ENCODE measurements around the gene THOC5. TPM values are rescaled to one million over a fixed set of nuclear protein-coding genes. Genes with fewer than 3 reads are reported as not detected.
A peak's percentile ranks its signal among the peaks of the same experiment; 100 is the strongest.
"Not testable (repeated sequence)": the region's sequence is repeated elsewhere in the genome, so short reads cannot be mapped to it uniquely, and the experiment has no call there.

THOC5 gene
- polyA plus RNA-seq = 10 to 100 TPM; 20.3 to 27.3 (median 22.5) TPM
- long read RNA-seq, donor 1, full-length matches to known transcripts = 8 of 8 reads
- long read RNA-seq, donor 1, partial matches to known transcripts = 0 of 8 reads
- long read RNA-seq, donor 1, other reads (novel, unspliced or antisense) = 0 of 8 reads
- long read RNA-seq, donor 2 = 0 reads
- long read RNA-seq, donor 3, partial matches to known transcripts = 0 of 1 reads
- long read RNA-seq, donor 3, other reads (novel, unspliced or antisense) = 0 of 1 reads
- long read RNA-seq, donor 4 = 0 reads
- long read RNA-seq, donor 5, partial matches to known transcripts = 0 of 1 reads
- long read RNA-seq, donor 5, other reads (novel, unspliced or antisense) = 0 of 1 reads
- long read RNA-seq, donor 6, full-length matches to known transcripts = 3 of 3 reads
- long read RNA-seq, donor 6, partial matches to known transcripts = 0 of 3 reads
- long read RNA-seq, donor 6, other reads (novel, unspliced or antisense) = 0 of 3 reads
- long read RNA-seq, donor 7, partial matches to known transcripts = 0 of 2 reads
- long read RNA-seq, donor 7, other reads (novel, unspliced or antisense) = 0 of 2 reads
- long read RNA-seq, donor 8 = 0 reads
- long read RNA-seq, donor 9 = 0 reads
- long read RNA-seq, donor 10, full-length matches to known transcripts = 4 of 4 reads
- long read RNA-seq, donor 10, partial matches to known transcripts = 0 of 4 reads
- long read RNA-seq, donor 10, other reads (novel, unspliced or antisense) = 0 of 4 reads

DNA sequence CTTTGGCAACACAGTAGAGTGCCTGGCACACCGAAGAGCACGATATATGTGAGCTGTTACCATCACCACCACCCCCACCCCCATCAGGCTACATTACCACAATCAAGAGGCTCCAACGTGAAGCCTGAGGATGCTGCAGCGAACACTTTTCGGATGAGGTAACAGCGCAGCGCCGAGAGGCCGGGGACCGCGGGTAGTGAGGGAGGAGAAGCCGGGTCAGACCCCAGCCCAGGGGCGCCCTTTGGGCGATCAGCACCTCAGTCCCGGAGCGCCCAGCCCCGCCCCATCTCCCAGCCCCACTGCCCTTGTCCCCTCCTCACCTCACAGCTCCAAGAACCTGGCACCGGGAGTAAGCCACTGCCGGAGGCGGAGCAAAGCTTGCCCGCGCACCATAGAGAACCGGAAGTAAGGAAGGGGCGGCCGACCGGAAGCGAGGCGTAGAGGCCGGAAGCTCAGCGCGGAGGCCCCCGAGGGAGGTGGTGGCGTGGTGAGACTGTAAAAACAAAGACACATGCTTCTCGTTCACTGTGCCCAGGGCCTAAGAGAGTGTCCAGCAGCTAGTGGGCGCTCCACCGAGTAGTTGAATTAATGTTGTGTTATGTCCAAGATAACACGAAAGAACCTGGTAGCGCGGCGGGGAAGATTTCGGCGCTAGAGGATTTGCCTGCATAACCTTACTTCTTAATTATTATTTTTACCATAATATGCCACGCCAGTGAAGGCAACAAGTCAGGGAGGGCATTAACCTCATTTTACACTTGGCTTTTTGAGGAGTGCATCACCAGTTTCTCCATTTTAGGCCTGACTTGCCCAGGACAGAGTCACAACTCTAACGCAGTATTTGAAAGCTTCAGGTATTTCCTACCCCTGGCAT is at the start of gene THOC5:
Gene THOC5, minus strand, starts transcription at position 407 of the 874 bp plus-strand sequence. CDS start 4,610 bp downstream, outside the sequence.
- Histone ChIP-seq H3K27ac (ENCODE audit: low read depth in 1 of 3, low read length in 2 of 3) (peak within 1 kb of the TSS; percentile 68 to 93 (median 84)), H3K27me3 (ENCODE audit: control insufficient read depth in 3 of 3, insufficient read depth in 3 of 3, low read length in 3 of 3) (no peaks in the 10 kb centered on the region), H3K9me3 (ENCODE audit: control insufficient read depth in 2 of 2, insufficient read depth in 1 of 2, low read depth in 1 of 2, low read length in 1 of 2) (no peaks in the 10 kb centered on the region), H3K4me1 (ENCODE audit: control insufficient read depth in 3 of 3, insufficient read depth in 2 of 3, low read depth in 1 of 3, low read length in 2 of 3) (peaks cover 0 to 5% (median 4%) of the 10 kb centered on the region in 3 donors), H3K4me3 (ENCODE audit: low read depth in 1 of 3, low read length in 3 of 3) (peak within 1 kb of the TSS; percentile 59 to 86 (median 62)), H3K36me3 (ENCODE audit: control insufficient read depth in 3 of 3, insufficient read depth in 2 of 3, low read depth in 1 of 3, low read length in 3 of 3) (peaks cover 9 to 52% (median 10%) of the 10 kb centered on the region in 3 donors)
- FAIRE-seq (no peak), DNase-seq (peak; percentile 95 to 96)
- WGBS, 3 donors = 1% methylated on average over 42 to 44 of the region's 44 CpGs

DNA sequence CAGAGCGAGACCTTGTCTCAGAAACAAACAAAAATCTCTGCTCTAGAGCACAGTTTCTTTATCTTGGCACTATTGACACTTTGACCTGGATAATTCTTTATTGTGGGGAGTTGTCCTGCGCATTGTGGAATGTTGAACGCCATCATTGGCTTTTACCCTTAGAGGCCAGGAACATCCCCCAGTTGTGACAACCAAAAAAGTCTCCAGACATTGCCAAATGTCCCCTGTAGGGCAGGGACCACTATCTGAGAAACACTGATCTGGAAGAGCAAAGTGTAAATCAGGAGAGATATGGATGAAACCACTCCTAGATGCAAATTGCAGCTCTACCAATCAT is 45.1 kb upstream of the THOC5 start:
- Histone ChIP-seq H3K27ac (ENCODE audit: low read depth in 1 of 3, low read length in 2 of 3) (peak overlapping the region in 2 of 3 donors; percentile 15 to 42), H3K27me3 (ENCODE audit: control insufficient read depth in 3 of 3, insufficient read depth in 3 of 3, low read length in 3 of 3) (no peaks in the 10 kb centered on the region), H3K4me3 (ENCODE audit: low read depth in 1 of 3, low read length in 3 of 3) (no peak overlapping the region), H3K36me3 (ENCODE audit: control insufficient read depth in 3 of 3, insufficient read depth in 2 of 3, low read depth in 1 of 3, low read length in 3 of 3) (no peaks in the 10 kb centered on the region), H3K9me3 (ENCODE audit: control insufficient read depth in 2 of 2, insufficient read depth in 1 of 2, low read depth in 1 of 2, low read length in 1 of 2) (peaks cover 0 to 7% of the 10 kb centered on the region in 2 donors), H3K4me1 (ENCODE audit: control insufficient read depth in 3 of 3, insufficient read depth in 2 of 3, low read depth in 1 of 3, low read length in 2 of 3) (peaks cover 0 to 16% (median 0%) of the 10 kb centered on the region in 3 donors)
- FAIRE-seq (no peak), DNase-seq (peak; percentile 51 to 76)
- 29 to 63% (median 57%) methylated on average over 3 of the region's 3 CpGs for WGBS, 3 donors

DNA sequence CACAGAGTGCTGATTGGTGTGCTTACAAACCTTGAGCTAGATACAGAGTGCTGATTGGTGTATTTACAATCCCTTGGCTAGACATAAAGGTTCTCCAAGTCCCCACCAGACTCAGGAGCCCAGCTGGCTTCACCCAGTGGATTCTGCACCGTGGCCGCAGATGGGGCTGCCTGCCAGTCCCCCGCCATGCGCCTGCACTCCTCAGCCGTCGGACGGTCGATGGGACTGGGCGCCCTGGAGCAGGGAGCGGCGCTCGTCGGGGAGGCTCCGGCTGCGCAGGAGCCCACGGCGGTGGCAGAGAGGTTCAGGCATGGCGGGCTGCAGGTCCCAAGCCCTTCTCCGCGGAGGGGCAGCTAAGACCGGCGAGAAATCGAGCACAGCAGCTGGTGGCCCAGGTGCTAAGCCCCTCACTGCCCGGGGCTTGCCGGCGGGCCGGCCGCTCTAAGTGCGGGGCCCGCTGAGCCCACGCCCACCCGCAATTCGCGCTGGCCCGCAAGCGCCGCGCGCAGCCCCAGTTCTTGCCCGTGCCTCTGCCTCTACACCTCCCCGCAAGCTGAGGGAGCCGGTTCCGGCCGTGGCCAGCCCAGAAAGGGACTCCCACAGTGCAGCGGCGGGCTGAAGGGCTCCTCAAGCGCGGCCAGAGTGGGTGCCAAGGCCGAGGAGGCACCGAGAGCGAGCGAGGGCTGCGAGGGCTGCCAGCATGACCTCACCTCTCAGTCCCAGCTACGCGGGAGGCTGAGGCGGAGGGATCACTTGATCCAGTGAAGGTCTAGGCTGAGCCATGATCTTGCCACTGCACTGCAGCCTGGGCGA is 44.5 kb upstream of the THOC5 start:
- WGBS, 3 donors = 88 to 90% (median 89%) methylated on average over 44 to 57 of the region's 57 CpGs
- DNase-seq; H3K27me3 ChIP-seq (ENCODE audit: control insufficient read depth in 3 of 3, insufficient read depth in 3 of 3, low read length in 3 of 3); H3K4me3 ChIP-seq (ENCODE audit: low read depth in 1 of 3, low read length in 3 of 3); H3K9me3 ChIP-seq (ENCODE audit: control insufficient read depth in 2 of 2, insufficient read depth in 1 of 2, low read depth in 1 of 2, low read length in 1 of 2); FAIRE-seq; H3K36me3 ChIP-seq (ENCODE audit: control insufficient read depth in 3 of 3, insufficient read depth in 2 of 3, low read depth in 1 of 3, low read length in 3 of 3): not testable (repeated sequence)
- H3K4me1 ChIP-seq (ENCODE audit: control insufficient read depth in 3 of 3, insufficient read depth in 2 of 3, low read depth in 1 of 3, low read length in 2 of 3) = peaks cover 0 to 16% (median 0%) of the 10 kb centered on the region in 3 donors
- H3K27ac ChIP-seq (ENCODE audit: low read depth in 1 of 3, low read length in 2 of 3) = peak overlapping the region in 2 of 3 donors; percentile 15 to 42

DNA sequence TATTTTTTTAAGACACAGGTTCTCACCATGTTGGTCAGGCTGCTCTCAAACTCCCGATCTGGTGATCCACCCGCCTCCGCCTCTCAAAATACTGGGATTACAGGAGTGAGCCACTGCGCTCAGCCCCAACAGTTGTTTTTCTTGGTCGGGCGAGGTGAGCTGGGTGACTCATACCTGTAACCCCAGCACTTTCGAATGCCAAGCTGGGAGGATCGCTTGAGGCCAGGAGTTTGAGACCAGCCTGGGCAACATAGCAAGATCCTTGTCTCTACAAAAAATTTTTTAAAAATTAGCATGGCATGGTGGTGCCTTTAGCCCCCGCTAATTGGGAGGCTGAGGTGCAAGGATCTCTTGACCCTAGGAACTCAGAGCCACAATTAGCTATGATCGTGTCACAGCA is 42.9 kb upstream of the THOC5 start:
- Histone ChIP-seq H3K36me3 (ENCODE audit: control insufficient read depth in 3 of 3, insufficient read depth in 2 of 3, low read depth in 1 of 3, low read length in 3 of 3) (no peaks in the 10 kb centered on the region), H3K4me3 (ENCODE audit: low read depth in 1 of 3, low read length in 3 of 3) (no peak overlapping the region), H3K4me1 (ENCODE audit: control insufficient read depth in 3 of 3, insufficient read depth in 2 of 3, low read depth in 1 of 3, low read length in 2 of 3) (peaks cover 0 to 11% (median 0%) of the 10 kb centered on the region in 3 donors), H3K27ac (ENCODE audit: low read depth in 1 of 3, low read length in 2 of 3) (no peak overlapping the region), H3K27me3 (ENCODE audit: control insufficient read depth in 3 of 3, insufficient read depth in 3 of 3, low read length in 3 of 3) (no peaks in the 10 kb centered on the region), H3K9me3 (ENCODE audit: control insufficient read depth in 2 of 2, insufficient read depth in 1 of 2, low read depth in 1 of 2, low read length in 1 of 2) (peaks cover 0 to 7% of the 10 kb centered on the region in 2 donors)
- DNase-seq = peak in 1 of 2 donors; percentile 42
- no peak for FAIRE-seq
- 48 to 84% (median 70%) methylated on average over 10 of the region's 10 CpGs for WGBS, 3 donors

DNA sequence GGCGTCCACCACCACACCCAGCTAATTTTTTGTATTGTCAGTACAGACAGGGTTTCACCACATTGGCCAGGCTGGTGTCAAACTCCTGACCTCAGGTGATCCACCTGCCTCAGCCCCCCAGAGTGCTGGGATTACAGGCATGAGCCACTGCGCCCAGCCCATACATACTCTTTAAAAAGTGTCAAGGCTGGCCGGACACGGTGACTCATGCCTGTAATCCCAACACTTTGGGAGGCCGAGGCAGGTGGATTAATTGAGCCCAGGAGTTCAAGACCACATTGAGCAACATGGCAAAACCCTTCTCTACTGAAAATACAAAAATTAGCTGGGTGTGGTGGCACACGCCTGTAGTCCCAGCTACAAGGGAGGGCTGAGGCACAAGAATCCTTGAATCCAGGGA is 40.9 kb upstream of the THOC5 start:
- 88 to 93% (median 91%) methylated on average over 6 of the region's 6 CpGs for WGBS, 3 donors

DNA sequence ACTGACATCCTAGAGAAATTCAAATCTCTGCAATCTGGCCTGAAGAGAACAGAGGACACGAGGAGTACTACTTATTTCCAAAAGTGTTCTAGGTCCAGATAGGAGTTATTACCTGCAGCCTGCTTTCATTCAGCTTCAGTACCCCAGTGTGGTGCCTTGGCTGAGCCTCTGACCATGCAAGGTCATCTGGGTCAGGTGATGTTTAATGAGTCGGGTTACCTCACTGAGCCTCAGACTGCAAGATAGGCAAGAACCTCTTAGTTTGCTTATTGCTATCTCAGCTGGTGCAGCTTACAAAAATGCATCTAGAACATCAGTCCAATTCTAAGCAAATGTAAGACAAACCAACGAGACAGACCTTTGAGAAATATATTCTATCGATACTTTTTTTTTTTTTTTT is 40.4 kb upstream of the THOC5 start:
- H3K4me3 ChIP-seq (ENCODE audit: low read depth in 1 of 3, low read length in 3 of 3) = no peak overlapping the region
- H3K9me3 ChIP-seq (ENCODE audit: control insufficient read depth in 2 of 2, insufficient read depth in 1 of 2, low read depth in 1 of 2, low read length in 1 of 2) = peaks cover 0 to 7% of the 10 kb centered on the region in 2 donors
- WGBS, 3 donors = 56 to 72% (median 68%) methylated on average over 4 of the region's 4 CpGs
- no peak overlapping the region for H3K27ac ChIP-seq (ENCODE audit: low read depth in 1 of 3, low read length in 2 of 3)
- H3K36me3 ChIP-seq (ENCODE audit: control insufficient read depth in 3 of 3, insufficient read depth in 2 of 3, low read depth in 1 of 3, low read length in 3 of 3) = no peaks in the 10 kb centered on the region
- peaks cover 0 to 6% (median 0%) of the 10 kb centered on the region in 3 donors for H3K4me1 ChIP-seq (ENCODE audit: control insufficient read depth in 3 of 3, insufficient read depth in 2 of 3, low read depth in 1 of 3, low read length in 2 of 3)
- DNase-seq = peak in 1 of 2 donors; percentile 44
- FAIRE-seq = no peak
- no peaks in the 10 kb centered on the region for H3K27me3 ChIP-seq (ENCODE audit: control insufficient read depth in 3 of 3, insufficient read depth in 3 of 3, low read length in 3 of 3)

More for the DNA sequence above, 40.9 kb upstream of the THOC5 start:
- not testable (repeated sequence) for H3K27me3 ChIP-seq (ENCODE audit: control insufficient read depth in 3 of 3, insufficient read depth in 3 of 3, low read length in 3 of 3); H3K4me3 ChIP-seq (ENCODE audit: low read depth in 1 of 3, low read length in 3 of 3); FAIRE-seq; DNase-seq; H3K36me3 ChIP-seq (ENCODE audit: control insufficient read depth in 3 of 3, insufficient read depth in 2 of 3, low read depth in 1 of 3, low read length in 3 of 3); H3K9me3 ChIP-seq (ENCODE audit: control insufficient read depth in 2 of 2, insufficient read depth in 1 of 2, low read depth in 1 of 2, low read length in 1 of 2)
- Histone ChIP-seq H3K27ac (ENCODE audit: low read depth in 1 of 3, low read length in 2 of 3) (peak overlapping the region in 1 of 3 donors; percentile 16), H3K4me1 (ENCODE audit: control insufficient read depth in 3 of 3, insufficient read depth in 2 of 3, low read depth in 1 of 3, low read length in 2 of 3) (peaks cover 0 to 11% (median 0%) of the 10 kb centered on the region in 3 donors)

DNA sequence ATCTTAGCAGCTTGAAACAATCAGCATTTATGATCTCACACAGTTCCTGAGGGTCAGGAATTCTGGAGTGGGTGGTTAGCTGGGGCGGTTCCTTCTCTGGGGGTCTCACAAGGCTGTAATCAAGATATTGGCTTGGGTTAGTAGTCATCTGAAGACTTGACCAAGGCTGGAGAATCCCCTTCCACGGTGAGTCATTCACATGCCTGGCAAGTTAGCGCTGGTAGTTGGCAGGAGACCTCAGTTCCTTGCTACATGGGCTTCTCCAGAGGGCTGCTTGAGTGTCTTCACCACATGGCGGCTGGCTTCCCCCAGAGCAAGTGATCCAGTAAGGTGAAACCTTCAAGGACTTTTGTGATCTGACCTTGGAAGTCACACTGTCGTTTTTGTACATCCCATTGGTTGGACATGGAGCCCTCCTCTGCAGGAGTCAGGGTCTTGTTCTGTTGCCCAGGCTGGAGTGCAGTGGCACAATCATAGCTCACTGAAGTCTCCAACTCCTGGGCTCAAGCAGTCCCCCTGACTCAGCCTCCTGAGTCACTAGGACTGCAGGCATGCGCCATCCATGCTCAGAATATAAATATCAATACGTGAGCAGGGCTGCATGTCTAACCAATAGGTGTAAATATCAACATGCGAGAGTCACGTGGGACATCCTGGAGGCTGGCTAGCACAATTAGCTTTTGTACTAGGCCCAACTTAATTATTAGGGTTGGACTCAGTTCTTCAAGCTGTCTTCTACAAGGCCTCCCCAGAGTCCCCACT is 34.6 kb upstream of the THOC5 start:
- FAIRE-seq = no peak
- Histone ChIP-seq H3K36me3 (ENCODE audit: control insufficient read depth in 3 of 3, insufficient read depth in 2 of 3, low read depth in 1 of 3, low read length in 3 of 3) (no peaks in the 10 kb centered on the region), H3K4me3 (ENCODE audit: low read depth in 1 of 3, low read length in 3 of 3) (no peak overlapping the region), H3K9me3 (ENCODE audit: control insufficient read depth in 2 of 2, insufficient read depth in 1 of 2, low read depth in 1 of 2, low read length in 1 of 2) (peaks cover 0 to 4% of the 10 kb centered on the region in 2 donors), H3K27ac (ENCODE audit: low read depth in 1 of 3, low read length in 2 of 3) (no peak overlapping the region), H3K4me1 (ENCODE audit: control insufficient read depth in 3 of 3, insufficient read depth in 2 of 3, low read depth in 1 of 3, low read length in 2 of 3) (no peaks in the 10 kb centered on the region), H3K27me3 (ENCODE audit: control insufficient read depth in 3 of 3, insufficient read depth in 3 of 3, low read length in 3 of 3) (no peaks in the 10 kb centered on the region)
- DNase-seq = no peak
- 72 to 79% (median 76%) methylated on average over 9 of the region's 9 CpGs for WGBS, 3 donors

Data from small intestine (tissue), 16 donors.